ENCODE measurements around the gene JAKMIP1.

DNA sequence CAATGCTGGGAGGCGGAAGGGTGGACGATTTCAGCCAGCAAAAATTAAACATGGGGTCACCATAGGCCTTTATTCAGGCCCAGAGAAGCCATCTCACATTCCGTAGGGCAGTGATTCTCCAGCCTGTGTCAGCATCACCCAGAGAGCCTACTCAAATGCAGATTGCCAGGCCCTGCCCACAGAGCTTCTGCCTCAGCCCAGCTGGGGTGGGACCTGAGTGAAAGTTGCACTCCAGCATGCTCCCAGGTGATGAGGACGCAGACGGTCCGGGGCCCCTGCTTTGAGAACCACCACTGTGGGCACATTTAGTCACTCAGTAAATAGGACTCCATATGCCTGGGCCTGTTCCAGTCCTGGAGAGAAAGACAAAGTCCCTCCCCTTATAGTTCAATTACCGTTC is 169.7 kb downstream of the JAKMIP1 start:
- TF ChIP-seq, protein P1, sequence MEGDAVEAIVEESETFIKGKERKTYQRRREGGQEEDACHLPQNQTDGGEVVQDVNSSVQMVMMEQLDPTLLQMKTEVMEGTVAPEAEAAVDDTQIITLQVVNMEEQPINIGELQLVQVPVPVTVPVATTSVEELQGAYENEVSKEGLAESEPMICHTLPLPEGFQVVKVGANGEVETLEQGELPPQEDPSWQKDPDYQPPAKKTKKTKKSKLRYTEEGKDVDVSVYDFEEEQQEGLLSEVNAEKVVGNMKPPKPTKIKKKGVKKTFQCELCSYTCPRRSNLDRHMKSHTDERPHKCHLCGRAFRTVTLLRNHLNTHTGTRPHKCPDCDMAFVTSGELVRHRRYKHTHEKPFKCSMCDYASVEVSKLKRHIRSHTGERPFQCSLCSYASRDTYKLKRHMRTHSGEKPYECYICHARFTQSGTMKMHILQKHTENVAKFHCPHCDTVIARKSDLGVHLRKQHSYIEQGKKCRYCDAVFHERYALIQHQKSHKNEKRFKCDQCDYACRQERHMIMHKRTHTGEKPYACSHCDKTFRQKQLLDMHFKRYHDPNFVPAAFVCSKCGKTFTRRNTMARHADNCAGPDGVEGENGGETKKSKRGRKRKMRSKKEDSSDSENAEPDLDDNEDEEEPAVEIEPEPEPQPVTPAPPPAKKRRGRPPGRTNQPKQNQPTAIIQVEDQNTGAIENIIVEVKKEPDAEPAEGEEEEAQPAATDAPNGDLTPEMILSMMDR (IDR thresholded peaks at IDR 0.05) = no peak
- no peak for TF ChIP-seq POLR2A (IDR thresholded peaks at IDR 0.05)
